HG02884 (cell line): Measurements from ENCODE around the gene PRDM10.

Experiments
- ATAC-seq: cut with Tn5 transposase; IDR thresholded peaks from one replicate; pipeline ENCODE4 v1.9.1; 2021; ENCODE audit warnings: mild to moderate bottlenecking, moderate library complexity; ENCODE audit not compliant: unreplicated experiment

The PRDM10 gene

DNA sequence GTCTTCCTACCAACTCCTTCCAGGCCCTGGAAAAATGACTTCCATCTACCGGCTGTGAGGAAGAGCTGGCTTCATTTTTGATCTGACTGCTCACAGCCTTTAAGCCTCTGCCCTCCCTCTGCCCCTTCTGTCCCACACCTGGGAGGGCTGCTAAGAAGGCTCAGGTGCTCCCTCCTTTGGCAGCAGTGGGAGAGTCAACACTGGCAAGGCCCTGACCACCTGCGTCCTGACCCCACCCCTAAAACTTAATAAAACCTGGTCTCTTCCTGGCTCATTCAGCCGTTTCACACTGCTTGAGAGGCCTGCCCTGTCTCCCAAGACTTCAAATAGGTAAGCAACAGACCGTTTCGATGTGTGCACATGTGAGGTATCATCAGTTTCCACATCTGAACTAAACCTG lies 55.2 kb downstream of the PRDM10 start:
- no peak for ATAC-seq

DNA sequence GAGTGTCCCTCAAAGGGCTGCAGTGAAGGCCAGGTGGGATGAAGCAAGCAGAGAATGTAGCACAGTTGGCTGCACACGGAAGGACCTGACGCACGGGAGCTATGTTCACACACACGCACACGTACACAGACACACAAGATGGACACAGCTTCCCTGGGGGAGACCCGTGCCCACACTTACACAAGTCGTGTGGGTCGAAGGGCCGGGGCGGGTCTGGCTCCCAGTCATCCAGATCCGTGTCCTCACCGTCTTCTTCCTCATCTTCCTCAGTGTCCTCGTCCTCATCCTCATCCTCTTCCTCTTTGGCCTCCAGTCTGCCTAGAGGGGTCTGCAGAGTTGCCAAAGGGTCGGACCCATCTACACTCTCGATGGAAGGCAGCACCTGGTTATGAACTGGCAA lies 55.7 kb downstream of the PRDM10 start:
- ATAC-seq, result no peak

DNA sequence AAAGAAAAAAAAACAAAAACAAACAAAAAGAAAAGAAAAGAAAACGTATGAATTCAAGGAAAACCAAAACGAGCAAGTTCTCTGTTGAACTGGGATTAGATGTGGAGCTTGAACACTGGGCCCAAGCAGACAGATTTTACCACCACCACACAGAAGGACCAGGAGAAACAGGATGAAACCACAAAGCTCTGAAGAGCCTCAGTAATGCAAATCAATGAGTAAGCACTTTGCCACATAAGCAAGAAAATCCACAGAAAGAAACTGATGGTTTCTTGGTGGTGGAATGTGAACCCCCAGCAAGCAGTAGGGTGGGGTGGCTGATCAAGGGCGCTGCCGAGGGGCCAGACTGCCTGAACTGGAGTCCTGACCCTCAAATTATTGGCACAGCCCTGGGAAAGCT lies 56.4 kb downstream of the PRDM10 start:
- no peak for ATAC-seq

DNA sequence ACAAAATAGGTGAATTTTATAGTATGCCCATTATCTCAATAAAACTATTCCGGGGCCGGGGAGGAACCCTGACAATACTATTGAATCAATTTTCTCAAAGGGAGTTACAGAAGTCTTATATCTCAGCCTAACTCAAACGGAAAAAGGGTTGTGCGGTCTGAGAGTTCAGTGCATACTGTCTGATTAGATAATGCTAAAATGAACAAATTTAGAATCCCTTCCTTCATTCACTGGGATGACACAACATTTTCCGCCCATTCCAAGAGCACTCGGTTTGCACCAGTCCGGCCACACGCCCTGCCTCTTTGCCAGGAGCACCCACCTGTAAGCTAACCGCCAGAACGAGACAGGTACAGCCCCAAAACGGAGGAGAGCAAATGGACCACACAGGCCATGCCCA lies 57.3 kb downstream of the PRDM10 start:
- ATAC-seq, result no peak

DNA sequence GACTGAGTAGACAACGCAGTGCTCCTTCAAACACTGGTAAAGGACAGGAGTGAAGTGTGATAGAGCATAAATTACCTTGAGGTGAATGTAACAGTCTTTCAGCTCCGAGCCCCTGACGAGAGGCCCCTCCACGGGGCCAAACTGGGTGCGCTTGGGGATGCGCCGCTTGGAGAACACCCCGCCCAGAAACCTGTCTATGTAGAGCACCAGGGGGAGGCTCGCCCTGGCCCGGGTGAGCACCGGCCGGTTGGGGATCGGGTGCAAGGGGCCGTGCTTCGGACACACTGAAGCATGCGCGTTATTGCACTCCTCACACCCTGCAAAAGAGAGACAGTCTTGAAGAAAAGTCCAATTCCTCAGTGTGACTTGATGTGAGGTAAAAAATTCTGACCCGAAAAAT lies 57.9 kb downstream of the PRDM10 start:
- no peak for ATAC-seq

DNA sequence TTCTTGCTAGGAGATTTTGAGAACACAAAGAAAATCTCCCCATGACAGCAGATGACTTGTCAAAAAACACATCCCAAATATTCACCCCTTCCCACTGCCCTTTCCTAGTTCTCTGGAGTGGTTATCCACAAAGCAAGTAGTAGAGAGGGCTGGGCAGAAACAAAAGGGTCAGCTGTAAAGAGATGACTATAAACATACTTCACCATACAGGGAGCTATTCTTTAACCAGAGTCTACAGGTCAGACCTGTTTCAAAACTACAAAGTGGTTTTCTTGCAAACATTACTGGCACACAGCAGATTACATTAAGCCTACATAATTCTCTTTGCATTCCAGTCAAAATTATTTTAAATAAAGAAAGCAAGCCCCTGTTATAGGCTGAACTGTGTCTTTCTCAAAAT lies 59.6 kb downstream of the PRDM10 start:
- no peak for ATAC-seq

DNA sequence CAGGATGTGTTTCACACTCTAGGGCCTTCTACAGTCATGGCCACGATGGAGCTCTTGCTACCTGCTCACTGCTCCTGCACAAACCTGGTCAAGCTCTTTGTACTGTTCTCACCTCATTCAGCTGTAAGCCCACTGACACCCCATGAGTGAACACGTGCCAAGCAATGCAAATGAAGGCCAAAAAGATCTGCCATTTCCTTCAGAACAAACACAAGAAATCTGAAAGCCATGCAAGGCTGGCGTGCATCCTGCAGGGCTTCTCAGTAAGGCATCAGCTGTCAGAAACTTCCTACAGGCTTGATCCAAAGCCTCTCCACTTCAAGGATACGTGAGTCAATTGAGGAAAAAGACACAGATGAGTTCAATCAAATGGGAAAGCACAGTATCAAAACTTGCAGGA lies 63.1 kb downstream of the PRDM10 start:
- no peak for ATAC-seq

DNA sequence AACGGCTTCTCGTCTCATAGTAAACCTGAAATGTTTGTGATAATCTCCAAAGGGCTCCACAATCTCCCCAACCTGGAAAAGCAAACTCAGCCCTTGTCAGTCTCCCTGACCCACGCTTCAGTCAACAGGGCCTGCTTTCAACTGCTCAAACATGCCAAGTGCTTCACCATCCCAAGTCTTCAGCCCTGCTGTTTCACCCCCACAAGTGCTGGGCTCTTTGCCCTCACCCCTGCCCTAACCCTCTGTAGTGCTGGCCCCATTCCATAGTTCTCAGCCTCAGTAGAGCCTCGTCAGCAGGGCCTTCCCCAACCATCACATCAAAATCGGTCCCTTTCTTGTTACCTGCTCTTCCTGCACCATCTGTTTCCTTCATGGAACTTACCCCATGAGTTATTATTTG lies 63.9 kb downstream of the PRDM10 start:
- no peak for ATAC-seq

DNA sequence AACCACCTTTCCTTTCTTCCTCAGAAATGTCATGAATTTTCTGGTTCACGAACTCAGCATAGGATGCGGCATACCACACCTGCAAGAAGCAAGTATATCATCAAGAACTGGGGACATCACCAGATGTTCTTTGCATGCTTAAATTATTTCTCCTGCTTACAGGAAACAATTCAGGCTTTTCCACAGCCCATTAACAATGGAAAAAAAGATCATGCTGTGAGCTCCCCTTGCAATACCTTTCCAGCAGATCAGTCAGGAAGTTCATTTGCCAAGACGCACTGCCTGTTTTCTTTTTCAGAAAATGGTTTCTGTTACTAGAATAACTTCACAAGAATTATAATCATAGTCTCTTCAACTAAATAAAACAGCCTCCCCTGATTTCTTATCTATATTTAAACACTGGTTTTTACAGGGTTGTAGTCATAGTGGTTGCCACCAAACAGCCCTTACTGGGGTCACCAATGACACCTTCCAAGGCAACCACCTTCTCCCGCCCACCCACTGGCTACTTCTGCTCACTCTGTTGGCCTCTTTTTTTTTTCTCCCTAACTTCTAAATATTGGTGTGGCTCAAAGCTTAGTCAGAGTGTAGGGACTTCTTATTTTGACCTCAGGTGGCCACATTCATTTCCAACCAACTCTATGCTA lies 64.9 kb downstream of the PRDM10 start:
- no peak for ATAC-seq

DNA sequence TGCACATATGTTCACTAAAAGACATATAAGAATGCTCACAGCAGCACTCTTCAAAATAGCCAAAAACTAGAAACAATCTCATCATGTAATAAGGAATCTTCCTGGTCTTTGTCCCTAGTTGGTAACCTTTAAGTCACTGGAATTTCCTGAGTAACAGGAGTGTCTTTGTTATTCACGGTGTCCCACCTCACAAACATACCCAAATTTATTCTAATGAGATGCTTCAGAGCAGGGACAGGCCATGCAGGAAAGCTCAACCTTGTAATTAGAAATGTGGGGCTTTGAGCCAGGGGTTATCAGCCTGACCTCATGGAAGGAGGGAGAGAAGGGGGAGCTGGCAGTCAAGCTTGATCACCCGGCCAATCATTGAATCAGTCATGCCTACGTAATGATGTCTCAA lies 66.9 kb downstream of the PRDM10 start:
- ATAC-seq, result no peak

DNA sequence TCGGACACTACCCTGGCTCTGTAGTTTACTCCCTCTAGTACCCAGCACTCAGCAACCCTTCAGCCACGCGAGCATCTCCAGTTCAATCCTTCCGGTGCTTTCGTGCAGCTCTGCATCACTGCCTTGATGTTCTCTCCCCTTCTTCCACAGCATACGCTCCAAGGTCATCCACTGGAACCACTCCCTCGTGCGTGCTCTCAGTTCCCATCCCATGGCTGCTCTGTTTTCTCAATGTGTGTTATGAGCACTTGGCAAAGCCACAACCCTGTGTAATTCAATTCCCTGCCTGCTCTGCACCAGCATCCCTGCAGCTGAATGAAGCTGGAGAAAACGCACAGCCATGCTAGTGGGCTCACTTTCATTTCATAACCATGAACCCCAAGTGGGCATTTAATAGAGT lies 68.7 kb downstream of the PRDM10 start:
- no peak for ATAC-seq

DNA sequence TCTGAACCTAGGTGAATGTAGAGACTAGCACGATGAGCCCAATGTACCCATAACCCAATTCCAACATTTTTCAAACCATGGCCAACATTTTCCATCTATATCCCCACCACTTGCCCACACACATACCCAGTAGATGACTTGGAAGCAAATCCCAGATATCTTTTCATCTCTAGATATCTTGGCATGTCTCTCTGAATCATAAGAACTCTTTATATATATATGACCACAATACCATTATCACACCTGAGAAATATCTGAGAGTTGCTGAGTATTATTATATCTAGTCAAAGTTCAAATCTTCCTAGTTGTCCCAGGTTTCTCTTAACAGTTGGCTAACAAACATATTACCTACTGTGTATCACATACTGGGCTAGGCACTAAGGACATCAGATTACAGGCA lies 69.4 kb downstream of the PRDM10 start:
- no peak for ATAC-seq

DNA sequence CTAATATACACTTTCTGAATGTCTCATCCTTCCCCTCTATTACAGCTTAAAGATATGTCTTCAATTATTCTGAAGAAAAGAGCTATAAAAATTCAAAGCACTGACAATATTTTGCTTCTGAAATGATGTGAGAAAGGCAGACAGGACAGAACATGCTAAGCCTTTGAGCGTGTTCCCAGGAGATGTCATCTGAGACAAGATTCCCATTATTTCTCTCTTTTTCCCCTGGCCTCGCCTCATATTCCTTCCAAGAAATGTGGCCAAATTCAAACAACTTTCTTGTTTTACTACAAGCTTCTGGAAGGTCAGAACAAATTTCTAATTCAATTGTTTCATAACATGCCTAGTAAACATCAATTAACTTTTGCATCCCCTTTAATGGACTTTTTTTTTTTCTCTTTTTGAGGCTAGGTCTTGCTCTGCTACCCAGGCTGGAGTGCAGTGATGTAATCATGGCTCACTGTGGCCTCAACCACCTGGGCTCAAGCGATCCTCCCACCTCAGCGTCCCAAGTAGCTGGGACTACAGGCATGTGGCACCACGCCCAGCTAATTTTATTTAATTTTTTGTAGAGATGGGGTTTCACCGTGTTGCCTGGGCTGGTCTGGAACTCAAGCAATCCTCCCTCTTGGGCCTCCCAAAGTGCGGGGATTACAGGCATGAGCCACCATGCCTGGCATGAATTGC lies 70.1 kb downstream of the PRDM10 start:
- ATAC-seq, result no peak

DNA sequence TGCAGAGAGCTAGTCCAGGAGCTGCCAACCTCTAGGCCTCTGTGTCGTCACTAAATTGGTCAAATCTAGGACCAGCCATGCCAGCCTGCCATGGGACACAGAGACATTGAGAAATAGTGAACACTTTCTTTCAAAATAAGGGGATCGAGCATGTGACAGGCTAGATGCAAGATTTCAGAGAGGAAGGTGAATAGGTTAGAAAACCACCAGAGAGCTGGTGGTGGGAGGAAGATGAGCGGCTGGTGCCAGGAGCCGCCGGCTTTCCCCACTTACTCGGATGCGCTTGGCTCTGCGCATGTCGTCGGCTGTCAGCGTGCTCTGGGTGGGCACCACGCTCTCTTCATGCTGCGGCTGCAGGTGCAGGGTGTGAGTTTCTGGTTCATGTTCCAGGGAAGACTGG lies 71.9 kb downstream of the PRDM10 start:
- no peak for ATAC-seq

DNA sequence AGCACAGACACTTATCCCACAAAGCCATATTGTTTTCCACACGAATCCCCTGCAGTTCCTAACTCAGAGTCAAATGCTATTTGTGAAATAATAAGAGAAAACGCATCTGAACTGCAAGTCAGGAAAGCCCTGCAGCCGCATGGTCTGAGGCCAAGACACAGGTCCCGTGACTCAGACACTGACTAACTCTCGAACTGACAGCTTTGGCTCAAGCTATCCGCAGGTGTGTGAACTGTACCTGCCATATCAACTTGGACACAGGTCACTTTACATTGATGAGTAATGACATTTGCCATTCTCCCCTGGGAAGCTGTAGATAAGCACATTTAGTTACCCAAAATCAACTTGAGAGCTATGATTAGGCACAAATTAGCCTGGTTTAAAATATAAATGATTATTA lies 72.3 kb downstream of the PRDM10 start:
- no peak for ATAC-seq

DNA sequence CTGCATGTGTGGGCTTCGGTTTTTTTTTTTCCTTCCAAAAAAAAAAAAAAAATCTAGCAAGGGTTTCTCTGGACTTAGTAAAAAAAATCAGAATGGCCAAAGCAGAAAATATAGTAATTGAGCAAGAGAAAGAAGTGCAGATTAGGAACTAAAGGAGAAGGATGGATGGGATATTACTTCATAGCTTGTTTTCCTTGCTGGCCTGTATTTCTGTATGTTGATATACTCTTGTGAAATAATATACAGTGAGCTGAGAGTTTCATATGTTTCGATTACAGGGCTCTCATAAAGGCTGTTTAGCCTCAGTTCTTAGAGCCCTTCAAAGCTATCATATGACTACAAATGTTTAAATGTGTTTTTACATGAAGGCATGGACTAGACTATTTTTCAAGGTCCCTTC lies 72.9 kb downstream of the PRDM10 start:
- ATAC-seq, result no peak

DNA sequence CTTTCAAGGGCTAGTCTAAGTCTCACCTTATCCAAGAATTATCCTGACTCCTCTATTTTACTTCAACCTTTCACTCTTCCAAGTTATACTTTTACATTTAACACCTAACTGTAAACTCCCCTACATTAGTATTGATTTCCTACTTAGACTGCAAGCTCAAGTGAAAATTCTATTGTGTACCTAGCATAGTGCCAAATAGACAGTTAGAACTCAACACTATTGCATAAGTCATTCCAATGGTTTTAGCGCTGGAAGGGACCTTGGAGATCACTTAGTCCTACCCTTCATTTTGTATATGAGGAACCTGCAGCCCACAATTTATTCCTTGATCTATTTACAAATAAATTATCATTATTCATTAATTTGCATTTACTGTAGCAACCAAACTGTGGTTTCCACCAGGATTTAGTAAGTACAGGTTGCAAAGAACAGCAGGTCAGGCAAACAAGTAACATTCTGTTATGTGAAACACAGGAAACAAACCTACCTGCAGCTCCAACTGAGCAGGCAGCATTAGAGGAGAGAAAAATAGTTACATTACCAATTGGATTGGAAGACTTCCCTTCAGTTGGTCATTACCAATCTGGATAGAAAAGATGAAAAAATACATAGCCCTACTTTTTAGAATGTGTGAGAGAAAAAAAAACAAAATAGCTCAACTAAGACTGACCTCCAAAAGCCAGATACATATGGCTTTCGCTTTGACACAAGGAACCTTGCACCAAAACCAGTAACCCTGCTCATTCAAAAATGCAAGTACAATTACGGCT lies 73.5 kb downstream of the PRDM10 start:
- ATAC-seq, result no peak

DNA sequence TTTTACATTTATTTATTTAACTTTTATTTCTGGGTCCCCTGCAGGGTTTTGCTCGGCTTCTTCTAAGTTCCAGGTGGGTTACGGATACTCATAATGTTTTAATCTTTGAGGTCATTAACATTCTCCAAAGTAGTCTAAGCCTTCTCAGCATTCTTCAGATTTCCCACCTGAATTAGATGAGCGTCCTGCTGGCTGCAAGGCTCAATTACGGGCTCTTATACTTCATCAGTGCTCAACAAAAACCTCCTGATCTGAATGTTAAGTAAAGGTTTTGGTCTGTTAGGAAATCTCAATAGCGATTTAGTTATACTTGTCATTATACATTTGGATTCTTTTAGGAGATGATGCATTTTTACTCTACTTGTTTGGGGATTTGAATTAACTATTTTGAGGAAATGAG lies 80.0 kb downstream of the PRDM10 start:
- no peak for ATAC-seq

DNA sequence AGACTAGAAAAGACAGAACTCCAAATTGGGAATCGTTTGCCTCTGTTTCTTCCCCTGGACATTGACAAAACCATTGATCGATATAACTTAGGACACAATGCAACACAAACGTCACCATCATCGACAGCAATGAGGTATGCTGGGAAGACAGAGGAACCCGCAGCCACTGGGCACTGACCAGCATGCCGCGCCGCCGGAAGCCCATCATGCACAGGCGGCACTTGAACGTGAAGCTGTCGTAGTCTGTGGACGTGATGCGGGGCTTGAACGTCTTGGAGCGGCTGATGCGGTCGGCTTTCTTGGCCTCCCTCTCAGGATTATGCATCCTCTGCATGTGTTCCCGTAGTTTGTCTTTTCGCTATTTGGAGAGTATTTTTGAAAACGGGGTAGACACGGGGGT lies 84.3 kb downstream of the PRDM10 start:
- ATAC-seq, result no peak

DNA sequence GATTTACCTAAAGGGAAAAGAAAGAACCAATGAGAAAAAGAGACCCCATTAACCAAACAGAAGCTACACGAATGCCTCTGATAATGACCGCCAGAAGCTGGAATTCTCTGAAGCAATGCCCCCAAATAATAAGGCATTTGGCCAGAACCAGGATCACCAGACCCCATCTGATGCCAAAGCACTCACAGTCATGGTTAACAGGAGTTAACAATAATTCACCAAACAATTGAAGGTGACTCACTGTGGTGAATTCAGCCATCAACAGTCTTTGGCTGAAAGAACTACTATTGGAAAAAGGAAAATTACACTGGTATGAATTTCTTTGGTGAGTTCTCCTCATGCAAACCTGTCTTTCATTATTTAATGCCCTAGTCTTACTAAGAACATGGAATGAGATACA lies 85.4 kb downstream of the PRDM10 start:
- no peak for ATAC-seq

DNA sequence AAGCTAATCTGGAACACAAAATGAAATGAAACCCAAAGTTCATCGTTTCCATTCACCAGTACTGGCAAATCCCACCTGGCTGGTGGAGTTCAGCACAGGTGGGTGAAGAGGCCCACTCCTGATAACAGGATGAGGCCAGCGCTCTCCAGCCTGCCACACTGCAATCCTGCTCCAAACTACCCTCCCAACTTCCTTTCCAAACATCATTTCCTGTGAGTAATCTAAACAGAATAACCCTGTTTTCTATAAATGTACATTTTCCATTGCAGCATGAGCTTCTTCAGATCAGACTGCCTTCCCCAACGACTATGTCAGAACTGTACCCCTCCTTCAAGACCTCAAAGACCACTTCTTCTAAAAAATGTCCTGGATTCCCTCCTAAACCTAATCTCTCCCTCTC lies 91.3 kb downstream of the PRDM10 start:
- ATAC-seq, result no peak

DNA sequence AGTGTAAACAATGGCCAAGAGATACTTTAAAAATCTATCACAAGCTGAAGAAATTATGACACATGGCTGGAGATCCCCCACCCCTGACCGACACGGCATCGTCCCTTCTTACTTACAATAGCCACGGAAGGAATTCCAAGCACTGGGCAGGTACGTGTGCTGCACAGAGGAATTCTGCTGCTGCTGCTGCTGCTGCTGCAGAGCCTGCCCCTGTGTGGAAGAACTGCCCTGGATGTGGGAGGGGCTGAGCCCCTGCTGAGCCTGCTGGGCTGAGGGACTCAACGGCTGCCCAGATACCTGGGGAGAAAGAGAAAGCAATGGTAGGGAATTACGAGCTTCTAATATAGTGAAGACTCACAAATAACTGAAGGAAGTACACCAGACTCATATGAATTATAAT lies 92.3 kb downstream of the PRDM10 start:
- no peak for ATAC-seq
